CD4-positive, alpha-beta T cell treated with Interleukin-10 for 1 hour (primary cell): ENCODE data around the gene ZNF582.
A peak's percentile ranks its signal among the peaks of the same experiment; 100 is the strongest.
"Not testable (repeated sequence)": the region's sequence is repeated elsewhere in the genome, so short reads cannot be mapped to it uniquely, and the experiment has no call there.

Source experiments
- DNase-seq: peaks from one replicate; pipeline ENCODE4 v3.0.0-alpha.2; 2020

ZNF582 gene

GRCh38 chr19:56350416-56351045, 42.8 kb downstream of the ZNF582 start:
- DNase-seq: peak; percentile 66

- DNase-seq: no peak
Measured at GRCh38 chr19:56348289-56348877, 45.0 kb downstream of the ZNF582 start.

GRCh38 chr19:56347163-56347778, 46.1 kb downstream of the ZNF582 start:
- no peak for DNase-seq

GRCh38 chr19:56341948-56342347, 51.4 kb downstream of the ZNF582 start:
- DNase-seq: no peak

- DNase-seq: not testable (repeated sequence)
Measured at GRCh38 chr19:56339031-56339430, 54.3 kb downstream of the ZNF582 start.

- DNase-seq: not testable (repeated sequence)
Measured at GRCh38 chr19:56337077-56337476, 56.3 kb downstream of the ZNF582 start.

GRCh38 chr19:56335371-56335770, 58.0 kb downstream of the ZNF582 start:
- not testable (repeated sequence) for DNase-seq

- peak; percentile 66 for DNase-seq
Measured at GRCh38 chr19:56333506-56333905, 59.8 kb downstream of the ZNF582 start.
